ENCODE measurements around the gene MAPKAP1.

Gene MAPKAP1

DNA sequence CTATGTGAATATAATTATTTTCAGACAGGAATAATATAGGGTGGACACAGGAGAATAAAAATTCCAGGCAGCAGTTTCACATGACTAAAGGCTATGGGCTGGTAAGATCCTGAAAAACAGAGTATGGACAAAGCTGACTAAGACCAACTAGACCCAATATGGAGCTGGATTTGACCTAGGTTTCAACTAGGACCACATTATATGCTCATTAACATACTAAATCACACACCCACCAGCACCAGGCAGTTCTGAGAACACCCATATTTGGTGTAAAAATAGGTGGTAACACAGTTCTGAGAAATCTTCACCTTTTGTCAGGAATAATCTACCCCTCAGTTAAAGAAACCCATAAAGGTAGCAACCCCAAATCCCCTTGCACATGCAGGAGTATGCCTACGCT is 64.7 kb downstream of the MAPKAP1 start:
- TF ChIP-seq MYC (IDR thresholded peaks at IDR 0.05; ENCODE audit: low read depth, low read length) (no peak), POLR2A (IDR thresholded peaks at IDR 0.05; ENCODE audit: extremely low read depth, insufficient read length) (no peak)
- TF ChIP-seq, protein P1, sequence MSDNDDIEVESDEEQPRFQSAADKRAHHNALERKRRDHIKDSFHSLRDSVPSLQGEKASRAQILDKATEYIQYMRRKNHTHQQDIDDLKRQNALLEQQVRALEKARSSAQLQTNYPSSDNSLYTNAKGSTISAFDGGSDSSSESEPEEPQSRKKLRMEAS (IDR thresholded peaks at IDR 0.05; ENCODE audit: low read depth, low read length), result no peak
- TF ChIP-seq, protein P2, sequence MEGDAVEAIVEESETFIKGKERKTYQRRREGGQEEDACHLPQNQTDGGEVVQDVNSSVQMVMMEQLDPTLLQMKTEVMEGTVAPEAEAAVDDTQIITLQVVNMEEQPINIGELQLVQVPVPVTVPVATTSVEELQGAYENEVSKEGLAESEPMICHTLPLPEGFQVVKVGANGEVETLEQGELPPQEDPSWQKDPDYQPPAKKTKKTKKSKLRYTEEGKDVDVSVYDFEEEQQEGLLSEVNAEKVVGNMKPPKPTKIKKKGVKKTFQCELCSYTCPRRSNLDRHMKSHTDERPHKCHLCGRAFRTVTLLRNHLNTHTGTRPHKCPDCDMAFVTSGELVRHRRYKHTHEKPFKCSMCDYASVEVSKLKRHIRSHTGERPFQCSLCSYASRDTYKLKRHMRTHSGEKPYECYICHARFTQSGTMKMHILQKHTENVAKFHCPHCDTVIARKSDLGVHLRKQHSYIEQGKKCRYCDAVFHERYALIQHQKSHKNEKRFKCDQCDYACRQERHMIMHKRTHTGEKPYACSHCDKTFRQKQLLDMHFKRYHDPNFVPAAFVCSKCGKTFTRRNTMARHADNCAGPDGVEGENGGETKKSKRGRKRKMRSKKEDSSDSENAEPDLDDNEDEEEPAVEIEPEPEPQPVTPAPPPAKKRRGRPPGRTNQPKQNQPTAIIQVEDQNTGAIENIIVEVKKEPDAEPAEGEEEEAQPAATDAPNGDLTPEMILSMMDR (IDR thresholded peaks at IDR 0.05; ENCODE audit: low read depth, low read length), result no peak
- DNase-seq (ENCODE audit: low read depth), result no peak
- no peak overlapping the region for H3K4me3 ChIP-seq (ENCODE audit: low read depth, low read length)

DNA sequence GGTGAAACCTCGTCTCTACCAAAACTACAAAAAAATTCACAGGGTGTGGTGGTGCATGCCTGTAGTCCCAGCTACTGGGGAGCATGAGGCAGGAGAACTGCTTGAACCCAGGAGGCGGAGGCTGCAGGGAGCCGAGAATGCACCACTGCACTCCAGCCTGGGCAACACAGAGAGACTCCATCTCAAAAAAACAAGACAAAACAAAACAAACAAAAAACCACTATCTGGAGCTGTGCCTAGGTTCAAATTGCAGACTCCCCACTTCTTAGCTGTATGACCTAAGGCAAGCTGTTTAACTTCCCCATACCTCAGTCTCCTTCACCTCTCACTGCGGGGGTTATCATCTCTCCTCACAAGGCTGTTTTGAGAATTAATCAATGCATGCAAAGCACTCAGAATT is 68.0 kb downstream of the MAPKAP1 start:
- no peak overlapping the region for H3K4me3 ChIP-seq (ENCODE audit: low read depth, low read length)
- TF ChIP-seq, protein P1 (IDR thresholded peaks at IDR 0.05; ENCODE audit: low read depth, low read length), result no peak
- TF ChIP-seq MYC (IDR thresholded peaks at IDR 0.05; ENCODE audit: low read depth, low read length) (no peak), POLR2A (IDR thresholded peaks at IDR 0.05; ENCODE audit: extremely low read depth, insufficient read length) (no peak)
- TF ChIP-seq, protein P2 (IDR thresholded peaks at IDR 0.05; ENCODE audit: low read depth, low read length), result no peak
- DNase-seq (ENCODE audit: low read depth), result no peak

DNA sequence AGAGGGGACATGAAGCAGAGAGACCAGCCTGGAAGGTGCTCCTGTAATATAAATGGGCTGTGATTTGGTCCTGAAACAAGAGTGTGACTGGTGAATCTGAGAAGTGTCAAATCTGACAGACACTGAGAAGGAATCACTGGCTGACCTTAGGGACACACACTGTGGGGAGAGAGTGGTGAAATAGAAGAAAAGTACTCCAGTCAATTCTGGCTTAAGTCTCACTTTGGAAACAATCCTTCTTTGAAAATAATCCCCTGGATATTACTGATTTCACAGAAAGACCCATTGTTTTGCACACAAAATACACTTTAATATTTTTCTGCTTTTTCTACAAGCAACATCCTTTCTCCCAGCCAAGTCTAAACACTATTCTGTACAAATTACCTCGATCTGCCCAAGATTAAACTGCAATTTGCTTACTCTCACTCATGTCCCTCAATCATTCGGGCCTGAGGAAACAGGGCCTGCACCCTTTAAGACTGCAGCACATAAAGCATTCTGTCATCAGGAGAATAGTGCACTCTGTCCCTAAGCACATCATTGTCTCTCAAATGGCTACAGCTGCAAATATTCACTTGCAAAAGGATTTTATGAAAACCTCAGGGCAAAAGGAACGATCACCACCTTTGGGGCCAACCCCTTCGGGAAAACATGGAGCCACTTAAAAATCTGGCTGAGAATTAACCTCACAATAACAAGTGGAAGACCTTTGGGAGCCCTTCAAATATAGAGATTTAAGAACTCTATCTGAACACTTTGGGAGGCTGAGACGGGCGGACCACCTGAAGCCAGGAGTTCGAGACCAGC is 68.6 kb downstream of the MAPKAP1 start:
- no peak for DNase-seq (ENCODE audit: low read depth)
- H3K4me3 ChIP-seq (ENCODE audit: low read depth, low read length), result no peak overlapping the region
- no peak for TF ChIP-seq MYC (IDR thresholded peaks at IDR 0.05; ENCODE audit: low read depth, low read length)
- no peak for TF ChIP-seq POLR2A (IDR thresholded peaks at IDR 0.05; ENCODE audit: extremely low read depth, insufficient read length)
- TF ChIP-seq, protein P1 (IDR thresholded peaks at IDR 0.05; ENCODE audit: low read depth, low read length), result no peak
- TF ChIP-seq, protein P2 (IDR thresholded peaks at IDR 0.05; ENCODE audit: low read depth, low read length), result no peak

DNA sequence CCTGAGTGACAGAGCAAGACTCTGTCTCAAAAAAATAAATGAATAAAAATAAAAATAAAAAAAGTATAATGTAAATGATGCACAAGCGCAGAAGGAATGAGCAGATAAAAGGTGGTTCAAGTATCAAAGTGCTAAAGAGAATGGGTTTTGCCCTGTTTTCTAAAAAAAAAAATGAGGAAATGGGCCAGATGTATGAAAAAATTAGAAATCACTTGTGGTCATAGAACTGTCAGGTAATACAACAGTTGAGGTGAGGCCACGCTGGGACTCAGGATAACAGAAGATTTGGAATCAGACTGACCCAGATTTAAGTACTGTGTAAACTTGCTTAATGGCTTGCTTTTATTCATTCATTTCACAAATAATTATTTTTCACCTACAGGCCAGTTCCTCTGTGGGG is 69.8 kb downstream of the MAPKAP1 start:
- H3K4me3 ChIP-seq (ENCODE audit: low read depth, low read length), result no peak overlapping the region
- TF ChIP-seq, protein P2 (IDR thresholded peaks at IDR 0.05; ENCODE audit: low read depth, low read length), result no peak
- DNase-seq (ENCODE audit: low read depth), result no peak

DNA sequence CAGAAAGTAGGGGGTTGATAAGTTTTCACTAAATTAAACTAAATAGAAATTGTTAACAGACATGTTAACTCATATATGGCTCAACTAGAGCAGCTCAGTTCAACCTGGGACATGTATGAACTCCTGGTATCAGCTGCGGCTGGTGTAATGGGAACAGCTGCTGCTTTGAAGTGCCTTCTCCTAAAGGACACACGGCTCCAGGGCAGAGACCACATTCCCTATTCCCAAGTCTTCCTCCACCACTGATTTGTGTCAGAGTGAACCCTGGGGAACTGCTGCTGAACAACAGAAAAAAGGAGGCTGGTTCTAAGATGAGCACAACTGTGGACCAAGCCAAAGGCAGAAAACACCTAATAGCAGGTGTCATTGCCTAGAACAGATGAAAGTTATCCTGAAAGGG is 71.1 kb downstream of the MAPKAP1 start:
- no peak for TF ChIP-seq POLR2A (IDR thresholded peaks at IDR 0.05; ENCODE audit: extremely low read depth, insufficient read length)
- TF ChIP-seq, protein P2 (IDR thresholded peaks at IDR 0.05; ENCODE audit: low read depth, low read length), result no peak
- TF ChIP-seq MYC (IDR thresholded peaks at IDR 0.05; ENCODE audit: low read depth, low read length), result no peak
- TF ChIP-seq, protein P1 (IDR thresholded peaks at IDR 0.05; ENCODE audit: low read depth, low read length), result no peak
- H3K4me3 ChIP-seq (ENCODE audit: low read depth, low read length), result no peak overlapping the region
- DNase-seq (ENCODE audit: low read depth), result no peak

Measured in NB4 (cell line).